OCI-LY1 (cell line): ENCODE measurements around the gene CLEC16A.

ENCODE experiments used
- H2AFZ ChIP-seq: fragments of 200-600 bp; sonication (generic), shearing (Covaris generic); 2 replicates; pipeline ENCODE4 v1.6.0; 2014; ENCODE audit warnings: antibody characterized with exemption, mild to moderate bottlenecking, low read length
- H3F3A ChIP-seq: fragments of 200-600 bp; sonication (generic), shearing (Covaris generic); 2 replicates; pipeline ENCODE4 v1.6.0; 2014; ENCODE audit warnings: mild to moderate bottlenecking, antibody characterized with exemption, low read length, moderate library complexity; ENCODE audit not compliant: insufficient read depth
- H3K27ac ChIP-seq: fragments of 200-600 bp; sonication (generic); 2 replicates; pipeline ENCODE4 v1.5.1; 2014; ENCODE audit warnings: low read length, mixed run types, mild to moderate bottlenecking, low read depth; ENCODE audit not compliant: poor library complexity, severe bottlenecking
- H3K27me3 ChIP-seq: fragments of 200-600 bp; sonication (generic); 2 replicates; pipeline ENCODE4 v1.6.0; 2014; ENCODE audit warnings: antibody characterized with exemption, mild to moderate bottlenecking, low read length, moderate library complexity; ENCODE audit not compliant: insufficient read depth
- H3K36me3 ChIP-seq: fragments of 200-600 bp; sonication (generic); 2 replicates; pipeline ENCODE4 v1.6.1; 2014; ENCODE audit warnings: mild to moderate bottlenecking, antibody characterized with exemption, low read length, moderate library complexity, mixed read lengths; ENCODE audit not compliant: insufficient read depth
- H3K4me1 ChIP-seq: fragments of 200-600 bp; sonication (generic); 2 replicates; pipeline ENCODE4 v1.5.1; 2014; ENCODE audit warnings: mild to moderate bottlenecking, low read length, moderate library complexity; ENCODE audit not compliant: insufficient read depth, severe bottlenecking
- H3K4me2 ChIP-seq: fragments of 200-600 bp; sonication (generic), shearing (Covaris generic); 2 replicates; pipeline ENCODE4 v1.6.1; 2014; ENCODE audit warnings: low read length
- H3K4me3 ChIP-seq: fragments of 200-600 bp; sonication (generic); 2 replicates; pipeline ENCODE4 v1.5.1; 2014; ENCODE audit warnings: low read length, low read depth, mild to moderate bottlenecking, mixed read lengths; ENCODE audit not compliant: poor library complexity, severe bottlenecking
- H3K79me2 ChIP-seq: fragments of 200-600 bp; shearing (Covaris generic); 2 replicates; pipeline ENCODE4 v1.6.1; 2016; ENCODE audit warnings: mixed run types, low read length, mixed read lengths; ENCODE audit not compliant: insufficient read depth
- H3K9ac ChIP-seq: fragments of 200-600 bp; sonication (generic), shearing (Covaris generic); 2 replicates; pipeline ENCODE4 v1.6.1; 2014; ENCODE audit warnings: mild to moderate bottlenecking, low read length, mixed read lengths
- H3K9me2 ChIP-seq: fragments of 200-600 bp; sonication (generic), shearing (Covaris generic); 2 replicates; pipeline ENCODE4 v1.6.1; 2014; ENCODE audit warnings: low read depth, mild to moderate bottlenecking, low read length, mixed read lengths
- H3K9me3 ChIP-seq: fragments of 200-600 bp; shearing (Covaris generic); 2 replicates; pipeline ENCODE4 v1.6.1; 2014; ENCODE audit warnings: low read length, mixed read lengths
- H4K20me1 ChIP-seq: fragments of 200-600 bp; sonication (generic), shearing (Covaris generic); 2 replicates; pipeline ENCODE4 v1.6.0; 2016; ENCODE audit warnings: mild to moderate bottlenecking, low read length; ENCODE audit not compliant: insufficient read depth
- EZH2 ChIP-seq: fragments of 200-600 bp; sonication (generic), shearing (Covaris generic); IDR thresholded peaks from 2 replicates; pipeline ENCODE4 v1.8.0; 2017; ENCODE audit warnings: borderline replicate concordance, mixed run types, mild to moderate bottlenecking, antibody characterized with exemption, low read length, moderate library complexity, mixed read lengths
- TF ChIP-seq, protein P1 (sequence below): fragments of 200-600 bp; sonication (generic), shearing (Covaris generic); IDR thresholded peaks from 2 replicates; pipeline ENCODE4 v1.5.1; 2017; ENCODE audit warnings: mild to moderate bottlenecking, antibody characterized with exemption, low read length, moderate library complexity, mixed read lengths

The CLEC16A gene

DNA sequence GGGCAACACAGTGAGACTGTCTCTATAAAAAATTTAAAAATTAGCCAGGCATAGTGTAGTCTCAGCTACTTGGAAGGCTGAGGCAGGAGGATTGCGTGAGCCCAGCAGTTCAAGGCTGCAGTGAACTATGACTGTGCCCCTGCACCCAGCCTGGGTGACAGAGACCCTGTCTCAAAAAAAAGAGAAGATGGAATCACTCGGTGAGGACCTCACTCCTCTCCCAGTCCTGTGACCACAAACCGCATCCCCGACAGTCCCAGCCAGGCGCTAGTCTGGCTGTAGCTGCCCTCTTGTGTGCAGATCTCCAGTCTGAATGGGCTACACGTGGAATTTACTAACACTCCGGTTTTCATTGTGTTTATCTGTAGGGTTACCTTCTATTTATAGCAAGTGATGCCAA lies 13.2 kb upstream of the CLEC16A start:
- Histone ChIP-seq H3K9me2 (no peaks in the 10 kb centered on the region), H3F3A (no peaks in the 10 kb centered on the region), H3K4me3 (no peak overlapping the region), H3K79me2 (no peaks in the 10 kb centered on the region), H4K20me1 (no peaks in the 10 kb centered on the region), H3K36me3 (peaks cover 13% of the 10 kb centered on the region), H3K4me1 (no peaks in the 10 kb centered on the region), H3K9me3 (no peaks in the 10 kb centered on the region), H3K4me2 (no peak overlapping the region), H3K9ac (no peak overlapping the region), H2AFZ (no peak overlapping the region), H3K27me3 (peaks cover 4% of the 10 kb centered on the region), H3K27ac (no peak overlapping the region)
- no peak for TF ChIP-seq EZH2
- TF ChIP-seq, protein P1, sequence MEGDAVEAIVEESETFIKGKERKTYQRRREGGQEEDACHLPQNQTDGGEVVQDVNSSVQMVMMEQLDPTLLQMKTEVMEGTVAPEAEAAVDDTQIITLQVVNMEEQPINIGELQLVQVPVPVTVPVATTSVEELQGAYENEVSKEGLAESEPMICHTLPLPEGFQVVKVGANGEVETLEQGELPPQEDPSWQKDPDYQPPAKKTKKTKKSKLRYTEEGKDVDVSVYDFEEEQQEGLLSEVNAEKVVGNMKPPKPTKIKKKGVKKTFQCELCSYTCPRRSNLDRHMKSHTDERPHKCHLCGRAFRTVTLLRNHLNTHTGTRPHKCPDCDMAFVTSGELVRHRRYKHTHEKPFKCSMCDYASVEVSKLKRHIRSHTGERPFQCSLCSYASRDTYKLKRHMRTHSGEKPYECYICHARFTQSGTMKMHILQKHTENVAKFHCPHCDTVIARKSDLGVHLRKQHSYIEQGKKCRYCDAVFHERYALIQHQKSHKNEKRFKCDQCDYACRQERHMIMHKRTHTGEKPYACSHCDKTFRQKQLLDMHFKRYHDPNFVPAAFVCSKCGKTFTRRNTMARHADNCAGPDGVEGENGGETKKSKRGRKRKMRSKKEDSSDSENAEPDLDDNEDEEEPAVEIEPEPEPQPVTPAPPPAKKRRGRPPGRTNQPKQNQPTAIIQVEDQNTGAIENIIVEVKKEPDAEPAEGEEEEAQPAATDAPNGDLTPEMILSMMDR = no peak

DNA sequence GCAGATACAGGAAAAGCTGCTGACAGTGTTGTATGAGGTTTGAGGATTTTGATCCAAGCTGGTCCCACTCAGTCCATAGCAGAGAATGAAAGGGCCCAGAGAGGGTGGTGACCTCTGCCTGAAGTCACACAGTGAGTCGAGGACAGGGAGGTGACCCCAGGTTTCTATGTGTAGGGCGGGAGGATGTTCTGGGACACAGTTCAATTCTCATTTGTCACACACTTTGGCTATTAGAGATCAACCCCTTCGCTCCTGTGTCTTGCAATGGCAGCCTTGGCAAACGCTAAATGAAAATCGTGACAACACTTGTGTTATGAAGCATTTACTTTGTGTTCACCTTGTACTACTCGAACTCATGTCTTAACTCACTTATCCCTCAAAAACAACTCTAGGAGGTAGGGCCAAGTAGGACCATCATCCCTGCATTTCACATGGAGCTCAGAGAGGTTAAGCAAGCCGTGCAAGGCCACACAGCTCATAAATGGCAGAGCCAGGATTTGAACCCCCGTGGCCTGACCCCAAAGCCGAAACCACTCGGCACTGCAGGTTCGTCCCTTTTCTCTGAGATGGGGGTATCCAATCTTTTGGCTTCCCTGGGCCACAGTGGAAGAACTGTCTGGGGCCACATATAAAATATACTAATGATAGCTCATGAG lies 12.3 kb upstream of the CLEC16A start:
- no peak overlapping the region for H3K4me3 ChIP-seq

DNA sequence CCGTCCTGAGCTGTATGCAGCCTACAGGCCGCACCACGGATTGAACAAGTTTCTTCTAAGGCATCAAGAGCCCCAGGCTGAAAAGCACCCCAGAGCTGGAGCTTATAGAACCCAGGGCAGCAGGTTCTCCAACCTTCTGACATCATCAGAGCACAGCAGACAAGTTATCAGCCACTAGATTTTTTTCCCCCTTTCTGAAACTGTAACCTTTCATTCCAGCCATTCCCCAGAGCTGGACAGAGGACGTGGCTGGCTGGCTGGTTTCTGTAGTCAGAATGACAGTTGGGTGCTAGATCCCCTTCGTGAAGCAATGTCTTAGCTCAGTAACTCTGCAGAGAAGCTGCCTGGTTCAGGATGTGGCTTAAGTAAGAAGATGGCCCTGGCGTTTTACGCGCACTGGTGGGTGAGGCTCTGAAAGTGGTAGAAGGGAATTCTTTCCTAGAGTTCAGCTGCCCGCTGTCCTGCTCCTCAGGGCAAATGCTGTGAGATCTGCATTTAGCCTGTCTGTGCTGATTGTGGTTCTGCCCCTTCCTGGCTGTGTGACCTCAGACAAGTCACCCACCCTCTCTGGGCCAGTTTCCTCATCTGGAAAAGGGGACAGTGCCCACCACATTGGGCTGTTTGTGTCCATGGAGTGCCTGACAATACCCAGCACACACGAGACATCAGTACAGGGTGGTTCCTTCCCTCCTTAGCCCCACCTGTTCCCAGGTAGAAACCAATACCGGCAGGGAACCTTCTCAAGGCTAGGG lies 11.2 kb upstream of the CLEC16A start:
- H3K79me2 ChIP-seq = no peaks in the 10 kb centered on the region
- H3K4me1 ChIP-seq = no peaks in the 10 kb centered on the region
- no peaks in the 10 kb centered on the region for H3F3A ChIP-seq
- H3K9ac ChIP-seq = no peak overlapping the region
- H4K20me1 ChIP-seq = no peaks in the 10 kb centered on the region
- TF ChIP-seq EZH2 = no peak
- TF ChIP-seq, protein P1 = no peak
- H3K36me3 ChIP-seq = peaks cover 20% of the 10 kb centered on the region
- no peak overlapping the region for H3K4me3 ChIP-seq
- no peaks in the 10 kb centered on the region for H3K9me2 ChIP-seq
- H2AFZ ChIP-seq = no peak overlapping the region
- H3K9me3 ChIP-seq = no peaks in the 10 kb centered on the region
- H3K27ac ChIP-seq = no peak overlapping the region
- peaks cover 4% of the 10 kb centered on the region for H3K27me3 ChIP-seq
- no peak overlapping the region for H3K4me2 ChIP-seq

More for the DNA sequence above, 12.3 kb upstream of the CLEC16A start:
- Histone ChIP-seq H3K36me3 (peaks cover 20% of the 10 kb centered on the region), H3K9me3 (no peaks in the 10 kb centered on the region), H2AFZ (no peak overlapping the region), H3K79me2 (no peaks in the 10 kb centered on the region), H3K27me3 (peaks cover 4% of the 10 kb centered on the region), H3K9me2 (no peaks in the 10 kb centered on the region), H3K27ac (no peak overlapping the region), H4K20me1 (no peaks in the 10 kb centered on the region), H3K4me2 (no peak overlapping the region), H3F3A (no peaks in the 10 kb centered on the region), H3K4me1 (no peaks in the 10 kb centered on the region), H3K9ac (no peak overlapping the region)
- TF ChIP-seq, protein P1 = no peak
- TF ChIP-seq EZH2 = no peak
